Superior temporal gyrus (tissue), 1 donor: ENCODE measurements around the gene RRAS2.
"Not testable (repeated sequence)": the region's sequence is repeated elsewhere in the genome, so short reads cannot be mapped to it uniquely, and the experiment has no call there.

Experiments used
- DNase-seq: peaks from one replicate; pipeline ENCODE4 v3.0.0-alpha.2; 2016; ENCODE audit errors: extremely low spot score

Gene RRAS2

DNA sequence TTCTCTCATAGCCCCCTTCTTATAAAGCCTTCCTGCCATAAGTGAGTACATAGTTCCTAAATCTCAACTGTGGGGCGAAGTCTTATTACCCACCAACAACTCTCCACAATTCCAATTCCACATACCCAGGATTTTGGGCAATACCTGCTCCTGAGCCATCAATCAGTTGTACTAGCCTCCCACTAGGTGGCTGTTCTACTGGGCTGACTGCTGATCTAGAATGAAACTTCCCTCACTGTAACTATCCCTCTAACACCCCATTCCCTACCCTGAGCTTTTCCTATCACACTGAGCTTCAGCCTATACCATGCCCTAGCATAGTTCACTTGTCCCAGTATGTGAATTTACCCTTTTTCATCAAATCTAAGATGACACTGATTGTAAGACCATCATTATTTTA, 52.5 kb downstream of the RRAS2 start:
- DNase-seq: no peak

DNA sequence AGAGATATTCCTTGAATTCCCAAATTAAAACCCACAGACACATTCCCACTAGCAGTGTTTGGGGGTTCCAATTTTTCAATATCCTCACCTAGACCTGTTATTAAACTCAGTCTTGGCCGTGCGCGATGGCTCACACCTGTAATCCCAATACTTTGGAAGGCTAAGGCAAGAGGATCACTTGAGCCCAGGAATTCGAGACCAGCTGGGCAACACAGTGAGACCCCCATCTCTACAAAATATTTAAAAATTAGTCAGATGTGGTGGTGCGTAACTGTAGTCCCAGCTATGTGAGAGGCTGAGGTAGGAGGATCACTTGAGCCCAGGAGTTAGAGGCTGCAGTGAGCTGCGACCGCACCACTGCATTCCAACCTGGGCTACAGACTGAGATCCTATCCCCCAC, 53.3 kb downstream of the RRAS2 start:
- no peak for DNase-seq

DNA sequence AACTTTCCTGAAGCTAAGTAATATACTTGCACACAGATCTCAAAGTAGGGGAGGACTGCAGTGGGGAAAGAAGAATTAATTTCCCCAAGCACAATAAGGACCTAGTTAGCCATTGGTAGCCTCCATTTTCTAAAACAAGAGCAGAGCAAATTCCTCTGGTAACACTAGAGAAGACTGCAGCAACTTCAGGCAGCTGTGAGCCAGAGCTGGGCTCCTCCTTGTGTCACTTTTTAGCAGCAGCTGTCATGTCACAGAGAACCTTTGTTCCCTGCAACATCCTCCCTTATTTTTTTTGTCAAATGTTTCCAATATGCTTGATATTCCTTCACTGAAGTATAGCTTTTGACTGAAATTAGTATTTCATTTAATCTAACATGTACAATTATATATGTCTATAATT, 54.4 kb downstream of the RRAS2 start:
- DNase-seq: no peak

DNA sequence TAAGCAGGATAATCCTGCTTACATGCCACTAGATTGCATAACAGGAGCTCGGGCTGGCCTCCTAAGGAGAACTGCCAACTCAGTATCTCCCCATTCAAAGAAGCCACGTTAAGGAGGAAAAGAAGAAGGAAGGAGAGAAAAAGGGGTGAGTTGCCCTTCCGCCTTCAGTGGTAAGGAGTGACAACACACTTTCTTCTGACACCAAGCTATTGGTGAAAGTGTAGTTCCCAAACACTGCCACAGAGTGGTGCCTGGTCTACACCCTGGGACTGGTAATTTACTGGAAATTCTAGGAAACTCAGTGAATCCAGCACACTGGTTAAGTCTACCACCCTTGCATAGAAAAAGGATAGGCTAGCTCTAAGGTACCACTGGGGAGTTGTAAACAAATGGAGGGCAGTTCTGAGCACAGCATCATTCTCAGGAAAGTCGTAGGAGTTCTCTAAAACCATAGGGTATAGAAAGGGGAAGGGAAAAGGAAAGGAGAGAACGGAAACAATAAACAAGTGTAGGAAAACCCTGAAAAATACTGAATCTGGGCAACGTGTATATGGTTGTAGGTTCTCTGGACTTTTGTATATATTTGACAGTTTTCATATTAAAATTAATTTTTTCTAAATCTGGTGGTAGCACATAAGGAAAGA, 58.2 kb downstream of the RRAS2 start:
- DNase-seq: peak; percentile 87

DNA sequence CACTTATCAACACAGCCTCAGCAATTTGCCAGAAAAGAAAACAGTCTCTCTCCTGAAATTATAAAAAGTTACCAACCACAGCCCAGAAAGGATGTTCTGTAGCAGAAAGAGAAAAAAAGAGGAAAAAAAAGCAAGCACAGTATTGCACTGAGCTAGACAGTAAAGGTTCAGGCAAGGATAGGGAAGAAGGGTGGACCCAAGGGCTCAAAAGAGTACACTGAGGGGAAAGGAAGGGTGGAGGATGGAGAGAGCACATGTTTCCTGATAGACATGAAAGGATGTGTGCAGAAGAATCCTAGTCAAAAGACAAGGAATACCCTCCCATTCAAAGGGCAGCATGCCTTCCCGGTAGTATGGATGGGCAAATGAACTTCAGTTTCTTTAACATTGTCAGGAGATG, 59.1 kb downstream of the RRAS2 start:
- DNase-seq: no peak

DNA sequence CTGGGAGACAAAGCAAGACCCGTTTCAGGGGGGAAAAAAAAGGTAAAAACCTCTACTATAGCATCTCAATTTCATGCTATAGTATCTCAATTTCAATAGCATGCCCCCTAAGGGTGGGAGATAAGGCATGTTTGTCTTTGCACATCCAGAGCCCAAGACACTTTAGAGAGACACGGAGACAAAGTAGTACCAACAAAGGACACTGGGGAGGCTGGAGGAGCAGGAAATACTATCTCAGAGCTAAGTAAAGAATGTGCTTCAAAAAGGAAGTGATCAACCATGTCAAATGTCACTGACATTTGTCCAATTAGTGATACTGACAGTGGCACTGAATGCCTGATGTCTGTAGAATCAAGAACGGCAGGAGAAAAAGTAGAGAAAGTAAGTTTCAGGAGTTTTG, 68.6 kb downstream of the RRAS2 start:
- DNase-seq: no peak

DNA sequence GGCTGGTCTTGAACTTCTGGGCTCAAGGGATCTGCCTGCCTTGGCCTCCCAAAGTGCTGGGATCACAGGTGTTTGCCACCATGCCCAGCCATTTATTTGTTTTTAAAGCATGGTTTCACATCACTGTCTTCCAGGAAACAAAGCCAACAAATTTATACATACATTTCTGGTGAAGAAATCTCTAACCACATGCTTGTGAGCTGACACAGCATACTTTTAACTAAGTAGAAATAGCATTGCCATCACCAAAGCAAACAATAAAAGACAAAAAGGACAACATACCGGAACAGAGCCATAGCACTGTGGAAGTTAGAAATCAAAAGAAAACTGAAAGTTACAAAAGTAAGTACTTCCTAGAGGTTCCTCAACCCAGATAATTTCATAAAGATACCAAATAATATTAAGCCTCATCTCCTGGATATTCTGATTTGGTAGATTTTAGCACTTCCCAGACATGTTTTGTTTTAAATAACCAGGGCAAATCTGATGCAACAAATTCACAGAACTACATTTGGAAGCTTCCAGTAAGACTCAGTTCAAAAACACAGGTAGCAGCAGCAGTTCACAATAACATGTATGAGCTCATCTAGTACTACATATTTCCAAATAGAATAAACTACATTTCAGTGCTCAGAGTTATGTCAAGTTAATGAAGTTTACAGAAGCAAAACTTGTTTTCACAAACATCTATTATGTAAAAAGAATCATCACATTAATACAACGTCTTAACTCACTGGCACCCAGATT, 70.6 kb downstream of the RRAS2 start:
- DNase-seq: no peak

DNA sequence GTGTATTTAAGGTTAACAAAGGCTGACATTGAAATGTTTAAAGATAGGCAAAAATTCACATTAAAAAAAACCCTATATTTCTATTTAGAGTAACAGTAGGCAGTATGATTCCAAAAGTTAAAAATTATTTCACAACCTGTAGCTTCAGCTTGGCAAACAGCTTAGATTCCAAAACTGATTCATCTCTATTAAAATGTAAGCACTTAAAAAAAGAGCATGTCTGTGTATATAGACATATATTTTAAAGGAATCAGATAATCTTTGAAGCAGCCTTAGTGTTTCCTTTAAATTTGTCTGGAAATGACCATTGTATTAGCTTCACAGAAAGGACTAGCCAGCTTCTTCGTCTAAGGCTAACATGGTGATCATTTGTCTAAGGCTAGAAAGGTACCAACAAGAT, 80.1 kb downstream of the RRAS2 start:
- DNase-seq: not testable (repeated sequence)

DNA sequence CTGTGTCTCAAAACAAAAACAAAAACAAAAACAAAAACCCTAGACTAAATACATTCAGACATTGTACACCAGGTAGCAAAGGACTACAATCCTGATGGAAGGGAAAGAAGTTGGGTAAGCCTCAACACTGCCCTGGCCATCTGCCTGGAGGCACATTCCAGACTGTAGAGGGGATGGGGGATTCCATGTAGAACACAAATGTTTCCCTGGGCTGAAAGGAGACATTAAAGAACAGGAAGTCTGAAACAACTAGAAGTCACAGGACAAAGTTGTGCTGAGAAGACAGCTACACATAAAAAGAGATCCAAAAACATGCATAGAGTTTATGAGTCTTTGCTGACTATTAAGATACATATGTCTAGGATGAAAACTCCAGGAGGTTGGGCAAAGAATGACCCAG, 83.9 kb downstream of the RRAS2 start:
- no peak for DNase-seq

DNA sequence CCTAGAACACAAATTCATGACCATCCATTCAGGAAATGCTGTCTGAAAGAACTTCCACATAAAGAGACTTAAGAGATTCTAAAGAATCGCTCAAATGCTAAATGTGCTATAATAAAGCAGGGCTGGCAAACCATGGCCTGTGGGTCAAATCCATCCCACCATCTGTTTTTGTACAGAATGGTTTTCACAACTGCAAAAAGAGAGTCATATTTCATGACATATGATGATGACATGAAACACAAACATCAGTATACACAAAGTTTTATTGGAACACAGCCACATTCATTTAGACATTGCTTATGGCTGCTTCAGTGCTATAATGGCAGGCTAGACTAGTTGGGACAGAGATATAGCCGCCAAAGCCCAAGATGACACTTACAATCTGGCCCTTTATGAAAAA, 85.1 kb downstream of the RRAS2 start:
- no peak for DNase-seq

DNA sequence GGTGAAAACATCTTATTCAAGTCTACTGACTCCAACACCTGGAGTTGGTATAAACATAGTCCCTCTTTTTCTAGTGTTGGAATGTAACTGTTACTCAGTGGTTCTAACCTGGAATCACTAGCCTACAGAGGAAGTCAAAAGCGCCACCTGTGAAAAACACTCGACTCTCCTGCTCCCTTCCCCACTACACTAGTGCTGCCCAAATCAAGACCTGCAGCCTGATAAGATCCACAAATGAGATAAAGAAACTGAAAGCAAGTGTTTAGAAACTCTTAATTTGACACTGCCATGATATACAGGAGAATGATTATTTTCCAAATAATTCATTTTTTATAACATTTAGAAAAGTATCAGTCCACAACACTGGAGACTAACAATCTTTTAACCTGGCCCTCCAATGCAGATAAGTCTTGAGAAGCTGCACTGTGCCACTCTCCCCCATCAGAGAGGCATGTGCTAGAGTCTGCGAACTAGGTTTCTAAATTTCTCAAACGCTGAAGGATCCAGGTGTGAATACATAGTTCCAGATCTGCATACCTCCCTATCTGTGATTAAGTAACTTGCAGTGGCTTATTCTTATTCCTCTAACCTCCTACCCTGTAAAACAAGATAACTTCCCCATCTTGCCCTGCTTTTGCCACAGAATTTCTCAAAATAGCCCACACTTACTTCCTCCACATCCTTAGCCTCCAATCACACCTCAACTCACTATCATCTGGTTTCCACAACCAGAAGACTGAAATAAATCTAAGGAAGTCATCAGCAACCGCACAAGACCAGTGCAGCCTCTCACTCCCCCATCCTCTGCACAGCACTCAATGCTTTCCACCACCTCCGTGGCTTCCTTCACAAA, 88.1 kb downstream of the RRAS2 start:
- DNase-seq: peak; percentile 38

DNA sequence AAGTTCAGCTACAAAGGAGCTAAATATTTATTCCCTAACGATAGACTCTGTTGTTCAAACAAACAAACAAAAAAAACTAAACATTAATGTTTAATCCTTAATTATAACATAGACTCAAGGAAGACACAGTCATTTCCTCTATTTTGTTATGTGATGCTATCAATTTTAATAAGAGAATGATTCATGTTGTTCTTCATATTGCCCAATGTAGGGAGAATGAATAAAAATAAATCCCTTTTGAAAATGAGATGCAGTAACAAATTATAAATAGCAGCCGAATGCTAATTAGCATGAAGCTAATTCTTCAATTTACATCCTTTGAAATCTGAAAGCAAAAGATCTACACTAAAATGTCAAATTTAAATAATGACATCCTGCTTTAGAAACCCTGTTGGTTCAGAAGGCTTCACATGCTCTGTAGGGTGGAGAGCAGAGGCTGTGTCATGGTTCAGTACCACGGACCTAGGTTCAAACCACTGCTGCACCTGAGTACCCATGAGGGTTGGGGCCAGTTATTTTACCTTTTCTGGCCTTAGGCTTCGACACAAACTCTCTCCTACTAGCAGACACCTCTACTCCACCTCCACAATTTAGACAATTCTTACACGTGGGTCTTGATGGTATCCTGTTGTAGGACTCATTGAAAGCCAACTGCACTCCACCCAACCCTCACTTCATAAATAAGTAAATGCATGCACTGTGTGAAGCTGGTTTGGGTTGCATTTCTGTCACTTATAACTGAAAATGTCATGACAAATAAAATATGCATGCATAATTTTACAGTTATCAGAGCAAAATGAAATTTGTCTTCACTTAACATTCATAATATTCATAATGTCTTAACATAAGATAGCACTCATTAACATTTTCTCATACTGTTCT, 89.0 kb downstream of the RRAS2 start:
- no peak for DNase-seq

DNA sequence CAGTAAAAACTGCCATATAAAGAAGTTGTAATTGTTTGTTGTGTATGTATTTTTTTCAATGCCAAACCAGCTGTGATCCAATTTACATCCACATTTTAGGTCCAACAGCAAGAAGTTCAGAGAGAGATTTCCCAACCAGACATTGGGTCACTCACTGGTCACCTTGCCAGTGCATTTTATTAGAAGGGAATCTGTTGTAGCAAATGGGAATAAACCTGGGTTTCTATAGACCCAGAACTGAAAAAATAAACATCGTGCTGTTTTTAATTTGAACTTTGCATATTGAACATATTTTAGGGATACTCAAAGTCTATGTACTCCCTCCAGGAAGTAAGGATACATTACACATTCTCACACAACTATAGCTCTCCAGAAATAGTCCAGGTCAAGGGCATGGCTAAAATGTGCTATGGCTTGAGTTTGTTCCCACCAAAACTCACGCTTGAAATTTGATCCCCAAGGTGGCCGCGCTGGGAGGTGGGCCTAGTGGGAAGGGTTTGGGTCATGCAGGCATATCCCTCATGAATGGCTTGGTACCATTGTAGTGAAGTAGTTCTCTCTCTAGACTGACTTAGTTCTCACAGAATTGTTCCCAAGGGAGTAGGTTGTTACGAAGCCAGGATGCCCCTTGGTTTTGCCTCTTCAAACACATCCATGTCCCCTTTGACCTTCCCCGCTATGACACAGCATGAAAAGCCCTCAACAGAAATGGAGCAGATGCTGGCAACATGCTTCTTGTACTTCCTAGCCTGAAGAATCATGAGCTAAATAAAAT, 90.9 kb downstream of the RRAS2 start:
- DNase-seq: no peak

DNA sequence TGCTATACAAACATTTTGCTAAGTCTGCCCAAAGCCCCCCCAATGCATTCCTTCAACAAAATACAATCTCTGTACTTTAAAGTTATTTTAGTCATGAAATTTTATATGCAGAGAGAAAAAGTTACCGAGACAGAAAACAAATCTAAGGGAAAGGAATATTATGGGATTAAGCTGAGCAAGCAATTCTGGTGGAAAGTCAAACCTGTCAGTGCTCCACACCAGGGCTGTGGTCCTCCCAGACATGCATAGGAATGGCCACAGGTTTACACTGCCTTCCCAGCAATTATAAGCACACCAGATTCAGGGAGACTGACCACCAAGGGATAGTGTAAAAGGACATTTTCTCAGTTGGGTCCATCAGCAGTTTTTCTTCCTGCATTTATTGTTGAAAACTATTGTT, 92.4 kb downstream of the RRAS2 start:
- no peak for DNase-seq

DNA sequence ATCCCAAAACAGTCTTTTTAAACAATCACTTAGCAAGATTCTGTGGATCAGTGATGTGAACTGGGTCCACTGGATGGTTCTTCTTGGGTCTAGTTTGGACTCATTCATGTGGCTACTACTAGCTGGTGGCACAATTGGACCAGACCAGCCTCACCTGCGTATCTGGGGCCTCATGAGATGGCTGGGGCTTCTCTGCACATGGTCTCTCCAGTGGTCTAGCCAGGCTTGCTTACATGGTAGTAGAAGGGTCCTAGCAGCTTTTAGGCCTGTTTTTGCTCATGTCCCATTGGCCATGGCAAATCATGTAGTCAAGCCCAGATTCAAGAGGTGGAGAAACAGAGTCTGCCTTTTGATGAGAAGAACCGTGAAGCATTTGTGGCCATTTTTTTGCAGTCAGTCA, 94.0 kb downstream of the RRAS2 start:
- DNase-seq: no peak

DNA sequence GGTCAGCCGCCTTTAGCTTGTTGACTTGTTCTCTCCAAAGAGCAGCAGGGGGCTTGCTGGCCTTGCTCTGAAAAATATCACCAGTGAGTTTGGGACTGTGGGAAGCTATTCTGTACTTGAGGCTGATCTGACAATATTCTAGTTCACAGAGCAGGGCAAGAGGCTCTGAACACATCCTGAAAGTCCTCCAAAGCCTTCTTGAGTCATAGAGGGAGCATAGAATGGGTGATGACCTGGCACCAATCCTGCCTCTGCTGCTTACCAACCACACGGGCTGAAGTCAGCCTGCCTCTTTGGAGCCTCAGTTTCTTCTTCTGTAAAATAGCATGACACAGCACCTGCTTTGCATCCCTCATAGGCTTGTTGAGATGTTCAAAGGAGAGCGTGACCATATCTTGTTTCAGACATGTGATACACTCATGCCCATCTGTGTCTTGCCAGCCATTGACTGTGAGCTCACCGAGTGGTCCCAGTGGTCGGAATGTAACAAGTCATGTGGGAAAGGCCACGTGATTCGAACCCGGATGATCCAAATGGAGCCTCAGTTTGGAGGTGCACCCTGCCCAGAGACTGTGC, 96.6 kb downstream of the RRAS2 start:
- DNase-seq: no peak

DNA sequence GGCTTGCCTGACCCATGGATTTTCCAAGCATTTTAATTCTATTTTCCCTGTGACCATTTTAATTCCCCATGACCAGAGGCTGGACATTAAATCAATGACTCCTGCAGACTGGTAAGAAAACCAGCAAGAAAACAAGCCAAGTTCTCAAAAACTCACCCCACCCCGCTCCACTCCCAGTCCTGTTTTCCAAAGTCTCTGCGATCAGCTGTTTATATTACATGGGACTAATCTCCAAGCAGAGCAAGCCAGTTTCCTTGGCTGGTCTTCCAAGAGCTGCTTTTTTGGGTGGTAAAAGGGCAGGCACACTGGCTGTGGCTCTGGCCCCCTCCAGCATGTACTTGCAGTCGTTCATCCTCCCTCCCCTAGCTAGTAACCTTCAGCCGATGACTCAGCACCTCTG, 97.9 kb downstream of the RRAS2 start:
- DNase-seq: no peak

DNA sequence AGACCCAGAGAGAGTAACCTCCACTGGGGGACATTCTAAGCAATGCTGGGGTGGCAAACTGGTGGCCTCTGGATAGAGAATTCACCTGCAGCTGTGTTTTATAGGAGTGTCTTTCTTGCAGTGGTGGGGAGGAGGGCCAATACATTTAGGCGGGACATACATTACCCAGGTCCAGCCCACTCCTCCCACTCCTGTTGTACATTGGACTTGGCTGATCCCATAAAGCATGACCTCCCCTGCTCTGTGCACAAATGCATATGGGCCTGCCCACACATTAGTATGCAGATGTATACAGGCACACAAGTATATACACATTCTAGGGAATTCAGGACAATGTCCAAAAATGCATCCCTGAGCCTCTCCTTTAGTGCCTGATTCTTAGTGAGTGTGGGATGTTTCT, 99.1 kb downstream of the RRAS2 start:
- no peak for DNase-seq

DNA sequence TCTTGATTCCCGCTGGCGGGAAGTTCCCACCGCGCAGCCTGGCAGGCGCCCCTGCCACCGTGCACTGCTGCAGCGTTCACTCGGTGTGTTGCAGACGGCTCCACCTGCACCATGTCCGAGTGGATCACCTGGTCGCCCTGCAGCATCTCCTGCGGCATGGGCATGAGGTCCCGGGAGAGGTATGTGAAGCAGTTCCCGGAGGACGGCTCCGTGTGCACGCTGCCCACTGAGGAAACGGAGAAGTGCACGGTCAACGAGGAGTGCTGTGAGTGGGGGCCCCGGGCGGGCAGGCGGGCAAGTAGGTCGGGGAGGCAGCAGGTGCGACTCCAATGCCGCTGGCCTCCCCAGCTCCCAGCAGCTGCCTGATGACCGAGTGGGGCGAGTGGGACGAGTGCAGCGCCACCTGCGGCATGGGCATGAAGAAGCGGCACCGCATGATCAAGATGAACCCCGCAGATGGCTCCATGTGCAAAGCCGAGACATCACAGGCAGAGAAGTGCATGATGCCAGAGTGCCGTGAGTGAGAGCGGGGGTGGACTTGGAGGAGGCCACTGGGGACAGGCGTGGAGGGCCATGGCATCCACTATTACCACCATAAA, 99.7 kb downstream of the RRAS2 start:
- no peak for DNase-seq

DNA sequence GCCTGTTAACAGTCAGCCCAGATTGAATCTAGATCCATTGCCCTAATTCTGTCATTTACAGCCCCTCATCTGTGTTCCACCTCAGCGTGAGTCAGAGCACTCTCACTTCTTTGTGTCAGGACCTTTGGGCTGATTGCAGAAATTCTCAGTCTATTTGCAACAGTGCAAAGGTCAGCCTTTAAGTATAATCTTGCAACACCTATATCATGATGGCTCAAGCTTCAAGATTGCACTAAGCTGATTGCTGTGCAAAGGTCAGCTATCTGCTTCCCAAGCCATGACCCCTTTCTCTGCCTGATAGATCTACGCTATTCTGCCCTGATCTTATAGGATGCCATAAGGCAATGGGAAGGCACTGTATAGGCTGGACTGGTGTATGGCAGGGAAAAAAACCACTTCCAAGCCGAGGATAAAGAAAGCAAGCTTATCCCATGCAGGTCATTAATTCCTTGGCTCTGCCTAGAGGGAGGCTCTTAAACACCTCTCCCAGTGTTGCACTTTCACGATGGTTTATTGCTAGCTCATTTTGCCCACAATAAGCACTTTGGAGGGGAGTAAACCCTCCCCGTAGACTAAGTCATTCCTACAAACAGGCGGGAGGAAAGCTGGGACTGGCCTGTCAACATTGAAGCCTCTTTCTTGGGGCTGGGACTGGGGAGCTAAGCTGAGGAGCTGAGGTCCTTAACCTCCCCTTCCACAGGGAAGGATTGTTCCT, 100.6 kb downstream of the RRAS2 start:
- no peak for DNase-seq
